Calu3 (cell line): ENCODE measurements around the gene TEX264. TPM values are rescaled to one million over a fixed set of nuclear protein-coding genes. Genes with fewer than 3 reads are reported as not detected.

Source experiments
- BruUV-seq: library from RNA; stranded (reverse); fragments of 400-500 nt; replicated peaks from 2 replicates; lab custom pipeline; 2021; lab: Mats Ljungman, UMichigan
- CTCF ChIA-PET: fragments of 300-600 bp; sonication (Branson Sonifier 250); formaldehyde crosslinking; loops from one replicate; lab custom pipeline; 2022; ENCODE audit warnings: antibody characterized with exemption; lab: Charles Lee
- DNase-seq: peaks from one replicate; pipeline ENCODE4 v3.0.0; 2022
- H3K27ac Mint-ChIP-seq: one replicate; pipeline ENCODE4 v1.8.0; 2022; ENCODE audit warnings: mixed read lengths; ENCODE audit not compliant: unreplicated experiment
- H3K27me3 Mint-ChIP-seq: one replicate; pipeline ENCODE4 v1.8.0; 2022; ENCODE audit warnings: mixed read lengths; ENCODE audit not compliant: unreplicated experiment
- H3K36me3 Mint-ChIP-seq: one replicate; pipeline ENCODE4 v1.8.0; 2022; ENCODE audit warnings: mild to moderate bottlenecking, moderate library complexity, mixed read lengths; ENCODE audit not compliant: insufficient read depth, unreplicated experiment
- H3K4me1 Mint-ChIP-seq: one replicate; pipeline ENCODE4 v1.8.0; 2022; ENCODE audit warnings: mild to moderate bottlenecking, low read depth, mixed read lengths; ENCODE audit not compliant: unreplicated experiment
- H3K4me3 Mint-ChIP-seq: one replicate; pipeline ENCODE4 v1.8.0; 2022; ENCODE audit warnings: mild to moderate bottlenecking, low read depth, moderate library complexity, mixed read lengths; ENCODE audit not compliant: unreplicated experiment
- H3K9me3 Mint-ChIP-seq: one replicate; pipeline ENCODE4 v1.8.0; 2022; ENCODE audit warnings: low read depth, mixed read lengths; ENCODE audit not compliant: unreplicated experiment
- CTCF ChIP-seq: fragments of 200-600 bp; IDR thresholded peaks from one replicate; pipeline ENCODE4 v1.8.0; 2022; ENCODE audit warnings: antibody characterized with exemption; ENCODE audit not compliant: unreplicated experiment
- intact Hi-C: fragments of 100-400 bp; cut with micrococcal nuclease; formaldehyde crosslinking; loops from one replicate; pipeline ENCODE4 v1.10.0; 2022; ENCODE audit not compliant: unreplicated experiment
- total RNA-seq: library from RNA; stranded (reverse); gene quantifications from 2 replicates; pipeline ENCODE4 v1.2.3, GENCODE V29; 2022

TEX264 gene
- total RNA-seq, 1 experiment from 2014 or later, result 37.0 TPM

DNA sequence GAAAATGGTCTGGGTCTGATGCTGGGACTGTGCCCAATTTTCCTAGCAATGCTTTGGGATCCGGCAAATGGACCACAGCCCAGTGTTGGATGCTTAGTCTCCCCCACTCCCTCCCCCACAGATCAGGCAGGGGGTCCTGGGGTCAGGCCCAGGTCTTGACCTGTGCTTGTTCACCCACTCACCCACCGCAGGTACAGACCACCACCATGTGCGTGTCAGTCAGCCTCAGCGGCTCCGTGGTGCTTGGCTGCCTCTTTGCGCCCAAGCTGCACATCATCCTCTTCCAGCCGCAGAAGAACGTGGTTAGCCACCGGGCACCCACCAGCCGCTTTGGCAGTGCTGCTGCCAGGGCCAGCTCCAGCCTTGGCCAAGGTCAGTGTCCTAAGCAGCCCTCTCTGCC is 46.4 kb downstream of the TEX264 start:
- BruUV-seq, result no TSS peak
- no peak for DNase-seq
- Mint-ChIP-seq H3K9me3 (no peaks in the 10 kb centered on the region), H3K4me1 (no peaks in the 10 kb centered on the region), H3K27me3 (peaks cover 21% of the 10 kb centered on the region), H3K36me3 (no peaks in the 10 kb centered on the region), H3K4me3 (no peak overlapping the region), H3K27ac (no peak overlapping the region)
- TF ChIP-seq CTCF, result no peak
- CTCF ChIA-PET, result no interaction called here
- intact Hi-C loops, result no loop called here

DNA sequence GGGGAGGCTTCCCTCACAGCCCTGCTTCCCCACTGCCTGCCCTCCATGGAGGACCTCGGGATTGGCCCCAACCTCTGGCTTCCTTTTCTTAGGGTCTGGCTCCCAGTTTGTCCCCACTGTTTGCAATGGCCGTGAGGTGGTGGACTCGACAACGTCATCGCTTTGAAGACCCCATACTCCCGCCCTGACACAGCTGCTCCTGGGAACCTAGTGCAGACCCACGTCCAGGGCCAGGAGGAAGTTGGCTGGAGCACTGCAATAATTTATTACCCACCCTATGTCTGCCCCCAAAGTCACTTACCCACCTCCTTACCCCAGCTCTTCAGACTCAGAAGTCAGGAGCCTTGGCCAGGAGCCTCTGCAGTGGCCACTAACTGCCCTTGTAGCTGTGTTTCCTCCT is 46.9 kb downstream of the TEX264 start:
- H3K4me3 Mint-ChIP-seq, result no peak overlapping the region
- CTCF ChIA-PET, result no interaction called here
- BruUV-seq, result no TSS peak
- no peaks in the 10 kb centered on the region for H3K36me3 Mint-ChIP-seq
- H3K9me3 Mint-ChIP-seq, result no peaks in the 10 kb centered on the region
- H3K4me1 Mint-ChIP-seq, result no peaks in the 10 kb centered on the region
- TF ChIP-seq CTCF, result no peak
- intact Hi-C loops, result no loop called here
- no peak for DNase-seq
- peaks cover 21% of the 10 kb centered on the region for H3K27me3 Mint-ChIP-seq
- no peak overlapping the region for H3K27ac Mint-ChIP-seq

DNA sequence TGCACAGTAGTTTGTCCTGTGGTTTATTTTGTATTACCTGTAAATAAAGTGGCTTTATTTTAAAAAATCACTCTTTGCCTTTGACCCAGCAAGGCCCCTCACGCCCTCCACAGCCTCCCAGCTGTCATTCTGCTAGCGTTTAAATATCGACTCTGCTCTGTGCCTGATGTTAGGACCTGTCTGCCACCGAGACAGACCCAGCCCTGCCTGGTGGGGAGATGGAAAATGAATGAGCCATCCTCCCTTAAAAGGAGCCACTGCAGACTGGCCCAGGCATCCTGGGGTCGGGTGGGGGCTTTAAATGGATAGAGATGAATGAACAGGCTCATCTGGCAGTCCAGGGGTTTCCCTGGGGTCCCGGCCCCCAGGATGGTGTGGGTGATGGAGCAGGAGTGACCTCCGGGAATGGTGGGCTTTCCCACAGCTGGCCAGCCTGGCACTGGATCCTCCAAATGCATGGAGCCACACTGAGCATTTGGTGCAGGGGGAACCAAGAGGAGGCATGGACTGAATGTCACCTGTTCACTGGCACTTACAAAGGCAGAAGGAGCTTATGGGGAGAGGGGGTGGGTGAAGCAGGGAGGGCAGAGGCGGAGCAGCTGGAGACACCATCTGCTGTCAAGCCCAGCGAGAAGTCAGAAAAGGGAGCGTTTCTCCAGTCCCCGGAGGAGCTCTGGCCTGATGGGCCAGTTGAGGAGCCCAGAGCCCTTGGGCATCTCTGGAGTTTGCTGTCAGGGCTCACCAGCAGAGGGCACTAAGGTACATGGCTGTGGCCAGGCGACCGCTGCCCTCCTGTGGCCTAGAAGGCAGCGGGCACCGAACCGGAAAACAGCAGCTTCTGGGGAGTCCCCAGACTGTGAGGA is 47.7 kb downstream of the TEX264 start:
- CTCF ChIA-PET, result interaction anchor here (0.5 to 1.7 kb wide), 5 partner anchors 80 to 697 kb away, joined by 3 to 30 read pairs (median 4); partner anchors contain the start of genes ABHD14B and RRP9
- intact Hi-C loops, result loop anchor here (1.0 kb wide), 1 partner anchor 82 kb away; no protein-coding TSS in a partner anchor
- Mint-ChIP-seq H3K27me3 (peaks cover 21% of the 10 kb centered on the region), H3K9me3 (no peaks in the 10 kb centered on the region), H3K36me3 (no peaks in the 10 kb centered on the region), H3K27ac (no peak overlapping the region), H3K4me3 (no peak overlapping the region), H3K4me1 (no peaks in the 10 kb centered on the region)
- peak; percentile 84 for DNase-seq
- BruUV-seq, result no TSS peak
- TF ChIP-seq CTCF, result peak; percentile 92

DNA sequence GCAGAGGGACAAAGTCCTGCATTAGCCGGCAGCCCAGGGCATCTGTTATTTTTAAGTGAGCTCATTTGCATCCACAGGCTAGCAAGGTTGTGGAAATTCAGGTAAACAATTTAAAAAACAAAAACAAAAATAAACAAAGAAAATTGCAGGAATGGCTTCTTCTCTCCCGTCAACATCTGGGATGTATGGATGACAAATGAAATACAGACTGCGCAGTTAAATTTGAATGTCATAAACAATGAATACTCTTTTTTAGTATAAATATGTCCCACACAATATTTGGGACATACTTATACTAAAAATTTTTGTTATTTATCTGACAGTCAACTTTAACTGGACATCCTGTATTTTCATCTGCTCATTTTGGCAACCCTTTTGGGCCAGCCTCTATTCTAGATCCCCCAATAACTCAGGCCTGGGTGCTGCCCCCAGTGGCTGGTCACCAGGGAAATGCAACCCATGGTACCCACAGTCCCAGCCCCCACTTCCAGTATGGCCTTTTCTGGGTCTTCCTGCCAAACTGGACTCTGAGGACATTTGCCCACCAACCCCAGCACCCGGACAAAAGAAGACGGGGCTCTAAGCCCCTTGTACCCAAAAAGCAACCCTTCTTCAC is 48.5 kb downstream of the TEX264 start:
- H3K4me1 Mint-ChIP-seq, result no peaks in the 10 kb centered on the region
- peaks cover 15% of the 10 kb centered on the region for H3K27me3 Mint-ChIP-seq
- intact Hi-C loops, result loop anchor here (1.0 kb wide), 1 partner anchor 81 kb away; no protein-coding TSS in a partner anchor
- no peak for DNase-seq
- no peaks in the 10 kb centered on the region for H3K9me3 Mint-ChIP-seq
- no peak overlapping the region for H3K27ac Mint-ChIP-seq
- CTCF ChIA-PET, result interaction anchor here (0.5 to 1.7 kb wide), 5 partner anchors 80 to 698 kb away, joined by 3 to 30 read pairs (median 4); partner anchors contain the start of genes ABHD14B and RRP9
- H3K4me3 Mint-ChIP-seq, result no peak overlapping the region
- no peaks in the 10 kb centered on the region for H3K36me3 Mint-ChIP-seq
- no TSS peak for BruUV-seq
- TF ChIP-seq CTCF, result no peak
